GM19099 (cell line): ENCODE results near the gene ELAVL2.

Experiments
- POLR2A ChIP-seq: IDR thresholded peaks from 3 replicates; pipeline ENCODE4 v1.6.1; 2011; ENCODE audit warnings: low read depth; ENCODE audit not compliant: insufficient read length; ENCODE audit errors: extremely low read depth

Gene ELAVL2

DNA sequence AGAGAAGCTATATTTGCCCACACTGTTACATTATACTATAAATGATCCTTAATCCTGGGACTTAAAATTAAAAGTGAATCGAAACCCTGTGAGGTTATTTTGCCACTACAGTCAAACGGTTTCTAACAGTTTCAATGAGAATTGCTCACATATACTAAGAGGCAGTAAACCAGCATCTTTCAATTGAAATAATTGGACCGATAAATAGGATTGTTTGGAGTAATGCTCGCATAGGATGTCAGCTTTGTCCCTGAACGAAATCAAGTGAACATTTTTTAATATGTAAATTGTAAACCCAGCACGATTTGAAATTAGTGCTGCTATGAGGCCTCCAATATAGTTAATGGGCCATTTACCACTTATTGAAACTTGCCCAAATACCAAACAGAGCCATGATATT lies 60.5 kb downstream of the ELAVL2 start:
- TF ChIP-seq POLR2A, result no peak

DNA sequence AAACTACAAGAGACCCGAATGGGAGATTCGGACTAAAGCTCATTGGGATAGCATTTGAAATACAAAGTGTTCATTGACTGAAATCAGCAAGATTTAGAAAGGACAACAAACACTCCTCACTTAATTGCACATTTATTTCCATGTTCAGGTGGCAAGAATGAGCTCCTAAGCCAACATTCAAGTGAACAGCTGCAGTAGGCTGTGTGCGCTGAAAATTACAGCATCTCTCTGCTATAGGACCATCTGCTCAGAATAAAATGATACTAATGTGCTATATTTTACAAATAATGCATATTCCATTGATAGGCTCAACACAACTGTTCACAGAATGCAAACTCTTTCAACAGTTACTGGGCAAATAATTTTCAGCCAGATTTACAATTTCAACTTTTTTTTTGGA lies 61.8 kb downstream of the ELAVL2 start:
- TF ChIP-seq POLR2A, result no peak

DNA sequence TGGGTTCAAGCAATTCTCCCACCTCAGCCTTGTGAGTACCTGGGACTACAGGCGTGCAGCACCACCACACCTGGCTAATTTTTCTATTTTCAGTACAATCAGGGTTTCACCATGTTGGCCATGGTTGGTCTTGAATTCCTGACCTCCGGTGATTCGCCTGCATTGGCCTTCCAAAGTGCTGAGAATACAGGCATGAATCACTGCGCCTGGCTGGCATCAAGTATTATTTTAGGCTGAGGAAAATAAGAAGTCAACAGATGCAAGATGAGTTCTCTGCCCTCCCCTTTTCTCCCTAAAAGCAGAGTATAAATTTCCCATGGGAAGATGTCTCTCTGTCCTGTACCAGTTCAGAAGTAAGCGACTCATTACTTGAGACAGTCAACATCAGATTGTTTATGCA lies 71.5 kb downstream of the ELAVL2 start:
- TF ChIP-seq POLR2A, result no peak

DNA sequence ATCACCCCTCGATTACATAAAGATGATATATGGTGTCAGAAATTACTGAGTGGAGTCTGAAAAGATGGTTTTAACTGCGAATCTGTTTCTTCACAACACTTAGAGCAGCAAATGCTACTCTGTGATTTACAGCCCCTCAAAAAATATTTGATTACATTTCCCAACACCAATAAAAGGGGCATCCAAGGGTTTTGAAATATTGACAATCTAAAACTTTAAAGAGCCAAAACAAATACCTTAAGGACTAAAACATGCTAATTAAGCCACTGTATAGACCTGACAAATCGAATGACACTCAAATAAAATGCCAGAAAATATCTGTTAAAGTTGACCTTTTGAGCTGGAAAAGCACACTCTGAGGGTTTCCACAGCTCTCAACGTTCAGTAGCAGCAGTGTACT lies 73.2 kb downstream of the ELAVL2 start:
- no peak for TF ChIP-seq POLR2A

DNA sequence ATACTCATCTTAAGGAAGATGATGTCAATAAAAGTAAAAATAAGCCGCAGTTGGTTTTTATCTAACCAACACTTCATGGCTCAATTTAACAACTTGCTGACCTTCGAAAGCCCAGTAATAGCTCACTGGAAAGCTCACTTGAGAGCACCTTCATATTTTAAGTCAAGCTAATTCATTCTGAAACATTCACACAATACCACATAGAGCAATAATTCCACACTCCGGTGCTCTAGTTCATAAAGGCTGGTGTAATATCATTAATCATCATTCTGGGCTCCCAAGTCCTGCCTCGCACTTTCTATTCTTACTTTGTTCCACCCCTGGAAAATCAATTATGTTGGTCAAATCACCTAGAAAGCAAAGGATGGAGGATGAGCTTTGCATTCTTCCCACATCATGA lies 74.4 kb downstream of the ELAVL2 start:
- no peak for TF ChIP-seq POLR2A

DNA sequence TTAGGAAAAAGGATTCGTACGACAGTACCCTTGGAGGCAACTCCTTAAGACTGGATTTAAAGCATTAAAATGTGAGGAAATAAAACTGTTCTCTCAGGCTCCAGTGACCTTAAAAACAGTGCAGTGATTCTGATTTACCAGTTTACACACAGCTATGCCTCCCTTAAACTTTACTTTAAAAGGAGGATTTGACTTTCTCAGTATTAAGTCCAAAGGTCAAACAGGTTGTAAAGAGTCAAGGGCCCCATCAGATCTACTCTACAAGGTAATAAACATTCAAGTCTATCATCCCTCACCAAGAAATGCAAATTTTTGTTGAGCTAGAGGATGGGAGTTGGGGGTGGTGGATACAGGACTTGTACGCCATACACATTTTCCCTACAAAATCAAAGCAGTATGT lies 75.2 kb downstream of the ELAVL2 start:
- no peak for TF ChIP-seq POLR2A

DNA sequence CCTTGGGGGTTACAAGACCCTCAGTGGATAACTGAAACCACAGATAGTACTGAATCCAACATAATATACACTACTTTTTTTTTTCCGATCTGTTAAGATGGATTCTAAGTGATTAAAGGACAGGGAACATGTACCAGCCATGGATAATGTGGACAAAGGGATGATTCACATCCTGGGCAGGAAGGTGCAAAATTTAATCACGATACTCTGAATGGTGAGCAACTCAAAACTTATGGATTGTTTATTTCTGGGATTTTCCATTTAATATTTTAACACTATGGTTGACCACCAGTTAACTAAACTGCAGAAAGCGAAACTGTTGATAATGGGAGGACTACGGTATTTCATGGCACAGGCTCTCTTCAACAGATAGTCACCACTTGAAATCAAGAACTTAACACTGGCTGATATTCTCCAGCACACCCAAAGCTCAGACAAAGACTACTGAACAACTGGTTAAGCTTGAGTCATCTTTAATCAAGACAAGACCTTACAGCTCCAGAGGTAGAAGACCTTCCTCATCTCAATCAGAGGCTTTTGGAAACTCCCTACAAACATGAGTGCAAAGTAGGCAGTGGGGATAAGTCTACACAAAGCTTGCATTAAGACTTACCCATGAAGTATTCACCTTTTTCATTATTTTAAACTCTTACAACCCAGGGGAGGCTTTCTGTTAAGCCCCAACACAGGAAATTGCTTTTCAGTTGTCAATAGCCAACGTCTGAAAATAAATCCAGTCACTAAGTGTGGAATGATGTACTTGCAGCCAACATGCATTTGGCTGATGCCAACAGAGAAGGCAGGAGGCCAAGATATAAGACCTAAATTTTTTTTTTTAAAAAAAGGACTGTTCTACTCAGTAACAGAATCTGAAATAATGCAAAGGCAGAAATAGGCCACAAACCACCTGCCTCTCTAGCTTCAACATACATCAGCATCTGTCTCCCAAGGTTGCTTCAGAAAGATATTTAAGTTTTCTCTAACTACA lies 78.7 kb downstream of the ELAVL2 start:
- no peak for TF ChIP-seq POLR2A

DNA sequence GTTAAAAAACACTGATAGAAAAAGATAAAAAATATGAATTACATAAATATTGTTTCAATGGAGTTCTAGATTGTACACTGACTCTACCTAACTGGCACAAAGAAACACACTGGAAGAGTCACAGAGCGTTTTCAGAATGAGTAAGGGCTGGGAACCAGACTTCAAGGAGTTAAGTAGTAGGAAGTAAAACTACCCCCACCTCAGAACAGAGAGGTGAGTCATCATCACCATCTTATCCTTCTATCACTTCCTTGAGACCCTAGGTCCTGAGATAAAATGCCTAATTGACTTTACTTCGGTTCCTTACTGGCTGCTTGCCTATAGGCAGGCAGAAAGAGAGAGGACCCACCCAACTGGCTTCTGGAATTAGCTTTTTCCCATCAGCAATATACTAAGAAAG lies 79.7 kb downstream of the ELAVL2 start:
- TF ChIP-seq POLR2A, result no peak

DNA sequence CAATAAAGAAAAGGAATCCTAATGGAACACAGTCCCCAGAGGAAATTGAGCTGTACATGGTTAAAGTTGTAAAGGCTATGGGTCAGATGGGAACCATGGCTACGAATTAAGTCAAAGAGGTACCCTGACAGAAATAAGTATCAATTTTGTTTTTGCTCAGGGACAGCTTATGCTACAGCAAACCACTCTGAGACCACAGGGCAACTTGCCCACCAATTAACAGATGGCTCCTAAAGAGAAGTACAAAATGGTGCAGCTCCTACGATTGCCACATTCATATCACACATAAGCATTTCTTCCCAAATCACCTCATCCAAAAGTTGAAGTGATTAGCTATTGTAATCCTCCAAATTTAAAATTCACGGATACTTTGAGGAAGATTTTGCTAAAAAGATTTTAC lies 83.0 kb downstream of the ELAVL2 start:
- no peak for TF ChIP-seq POLR2A

DNA sequence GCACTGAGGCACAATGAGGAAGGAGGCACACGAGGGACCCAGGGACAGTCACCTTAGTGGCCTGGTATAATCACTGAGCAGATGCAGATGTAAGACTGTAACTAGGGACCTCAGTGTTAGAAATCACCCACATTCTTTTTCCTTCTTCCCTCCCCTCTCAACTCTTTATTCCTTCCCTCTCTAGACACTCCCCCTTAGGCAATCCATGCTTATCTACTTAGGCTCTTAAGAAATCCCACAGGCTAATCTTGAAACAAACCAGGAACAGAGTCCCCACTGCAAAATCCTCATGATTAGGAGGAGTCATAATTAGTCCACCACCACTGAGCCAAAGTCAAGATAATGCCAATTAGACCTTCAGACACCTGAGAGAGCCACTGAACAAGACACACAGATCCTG lies 84.7 kb downstream of the ELAVL2 start:
- TF ChIP-seq POLR2A, result no peak

DNA sequence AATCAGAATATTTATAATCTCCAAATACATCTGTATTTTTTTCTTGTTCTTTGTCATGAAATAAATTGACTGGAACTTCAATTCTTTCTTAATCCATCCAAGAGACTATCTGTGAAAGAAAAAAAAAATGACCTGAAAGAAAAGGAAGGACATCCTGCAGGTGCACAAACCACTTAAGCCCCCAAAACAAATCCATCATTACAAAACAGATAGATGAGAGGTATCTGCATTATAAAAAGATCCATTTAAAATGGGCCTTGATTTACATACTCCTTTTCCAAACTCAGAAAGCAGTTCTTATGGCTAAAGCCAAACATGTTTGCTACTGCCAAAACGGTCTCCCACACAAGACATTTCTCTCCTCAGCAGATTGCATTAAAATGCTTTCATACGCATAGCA lies 85.5 kb downstream of the ELAVL2 start:
- TF ChIP-seq POLR2A, result no peak

DNA sequence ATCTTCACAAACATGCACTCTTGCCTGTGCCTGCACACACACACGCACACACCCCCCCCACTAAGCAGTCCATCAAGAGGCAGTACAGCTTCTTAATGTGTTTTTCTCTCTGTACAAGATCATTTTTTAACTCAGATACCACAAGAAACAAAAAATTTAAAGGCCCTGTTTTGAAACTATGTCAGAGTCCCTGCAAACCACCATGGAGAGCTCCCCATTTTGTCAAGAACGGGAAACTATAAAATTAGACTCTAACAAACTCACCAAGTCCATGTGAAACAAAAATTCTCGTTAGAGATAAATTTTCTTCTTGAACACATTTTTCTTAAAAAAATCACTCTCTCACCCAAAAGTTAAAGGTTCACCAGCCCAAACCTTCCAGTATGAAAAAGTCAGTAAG lies 86.3 kb downstream of the ELAVL2 start:
- no peak for TF ChIP-seq POLR2A

DNA sequence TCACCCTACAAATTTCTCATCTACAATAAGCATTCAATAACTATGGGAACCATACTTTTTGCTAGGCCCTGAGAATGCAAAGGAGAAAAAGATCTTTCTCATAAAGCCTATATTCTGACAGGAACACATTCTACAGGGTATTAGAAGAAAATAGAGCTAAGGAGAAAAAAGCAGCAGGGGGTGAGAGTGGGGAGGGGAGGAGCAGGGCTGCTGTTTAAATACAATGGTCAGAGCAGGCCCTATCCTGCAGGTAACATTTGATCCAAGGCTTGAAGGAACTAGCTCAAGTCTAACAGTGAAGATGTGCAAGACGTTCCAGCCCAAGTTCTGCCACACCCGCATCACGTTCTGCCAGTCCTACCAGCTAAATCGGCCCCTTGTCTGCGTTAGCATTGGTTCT lies 89.7 kb downstream of the ELAVL2 start:
- TF ChIP-seq POLR2A, result no peak

DNA sequence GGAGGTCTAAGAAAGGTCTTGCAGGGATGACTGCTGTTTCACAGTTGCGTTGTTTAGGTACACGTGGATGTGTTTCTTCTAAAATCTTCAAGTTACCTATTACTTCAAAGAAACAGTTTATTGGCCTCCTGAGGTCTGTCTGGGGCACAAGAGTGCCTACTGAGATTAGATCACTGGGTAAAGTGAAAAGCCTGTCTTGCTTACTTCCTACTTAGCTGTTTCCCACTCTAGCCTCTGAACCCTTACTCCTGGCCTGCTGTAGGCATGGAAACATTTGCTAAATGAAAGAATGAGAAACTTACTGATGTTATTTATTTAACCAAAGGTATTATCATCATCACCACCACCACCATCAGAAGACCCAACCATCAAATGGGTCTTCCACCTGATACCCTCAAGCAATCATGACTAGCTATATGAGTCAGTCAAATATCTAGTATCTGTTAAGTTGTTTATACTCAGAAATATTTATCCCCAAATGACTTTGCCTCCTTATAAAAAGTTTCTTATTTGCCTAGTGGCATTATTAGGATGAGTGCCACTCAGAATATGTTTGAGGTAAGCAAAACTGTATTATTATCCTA lies 92.5 kb downstream of the ELAVL2 start:
- TF ChIP-seq POLR2A, result no peak

DNA sequence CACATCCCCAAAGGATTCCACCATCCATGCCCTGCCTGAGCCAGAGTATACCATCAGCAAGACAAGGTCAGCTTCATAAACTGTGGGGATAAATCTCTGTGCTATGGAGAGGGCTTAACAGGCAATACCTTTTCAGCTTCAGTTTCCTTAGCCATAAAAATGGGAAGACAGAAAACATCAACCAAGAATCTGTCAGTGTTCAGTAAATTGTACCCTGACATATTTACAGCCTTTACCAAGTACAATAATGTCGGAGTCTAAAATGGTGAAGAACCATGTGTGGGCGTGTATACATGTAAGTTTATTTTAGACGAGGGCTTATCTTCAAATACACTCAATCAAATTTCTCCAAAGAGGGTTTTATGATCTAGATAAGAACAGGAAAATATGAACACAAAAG lies 94.7 kb downstream of the ELAVL2 start:
- no peak for TF ChIP-seq POLR2A

DNA sequence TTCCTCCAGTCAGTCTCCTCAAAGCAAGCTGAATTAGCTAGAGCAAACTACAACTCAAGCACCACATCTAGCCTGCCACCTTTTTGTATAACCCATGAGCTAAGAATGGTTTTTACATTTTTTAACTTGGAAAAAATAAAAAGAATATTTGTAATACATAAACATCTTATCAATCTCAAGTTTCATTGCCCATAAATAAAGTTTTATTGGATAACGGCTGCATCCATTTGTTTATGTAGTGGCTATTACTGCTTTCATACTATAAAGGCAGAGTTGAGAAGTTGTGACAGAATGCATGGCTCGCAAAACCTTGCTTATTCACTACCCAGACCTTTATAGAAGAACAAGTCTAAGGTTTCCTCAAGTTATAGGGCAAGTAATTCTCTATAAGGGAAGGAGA lies 95.7 kb downstream of the ELAVL2 start:
- TF ChIP-seq POLR2A, result no peak
